ENCODE data around the gene SMARCAL1. TPM values are rescaled to one million over a fixed set of nuclear protein-coding genes. Genes with fewer than 3 reads are reported as not detected.
A peak's percentile ranks its signal among the peaks of the same experiment; 100 is the strongest.

Gene SMARCAL1
- total and polyA plus RNA-seq, 2 donors (not counting 1 experiment from before 2014, with no cell fraction given), result 20.2 to 46.7 TPM

- ATAC-seq (ENCODE audit: low read depth), result peak; percentile 54
- intact Hi-C loops (cut with micrococcal nuclease), result no loop called here
- Mint-ChIP-seq H3K9me3 (ENCODE audit: insufficient read depth) (no peaks in the 10 kb centered on the region), H3K4me3 (peak within 1 kb of the TSS; percentile 21), H3K27ac (no peak within 1 kb of the TSS), H3K27me3 (peaks cover 68% of the 10 kb centered on the region), H3K4me1 (peaks cover 12% of the 10 kb centered on the region)
- TF ChIP-seq CTCF (IDR thresholded peaks at IDR 0.05), result no peak
- TF ChIP-seq EZH2 (IDR thresholded peaks at IDR 0.05; ENCODE audit: borderline replicate concordance, insufficient read depth, low read depth, low read length, poor library complexity, severe bottlenecking), result no peak
- Histone ChIP-seq H3K4me3 (ENCODE audit: control extremely low read depth in 1 of 5, extremely low read depth in 1 of 5, insufficient read depth in 1 of 5, low read depth in 2 of 5, low read length in 4 of 5) (no peak within 1 kb of the TSS), H3K27ac (ENCODE audit: low read length in 2 of 2) (no peak within 1 kb of the TSS), H3K4me1 (ENCODE audit: control insufficient read depth in 2 of 2, insufficient read depth in 2 of 2, low read length in 2 of 2) (peaks cover 8 to 19% of the 10 kb centered on the region in 2 donors), H2AFZ (ENCODE audit: insufficient read depth, low read depth, low read length, poor library complexity, severe bottlenecking) (no peak within 1 kb of the TSS), H4K20me1 (ENCODE audit: control insufficient read depth, insufficient read depth, low read length, poor library complexity, severe bottlenecking) (no peaks in the 10 kb centered on the region), H3K4me2 (replicated peaks; ENCODE audit: low read depth, low read length, poor library complexity, severe bottlenecking) (peak within 1 kb of the TSS; percentile 50), H3K9ac (ENCODE audit: low read length) (no peak within 1 kb of the TSS), H3K36me3 (replicated peaks in 1 of 2; ENCODE audit: control extremely low read depth in 1 of 2, control insufficient read depth in 1 of 2, extremely low read depth in 1 of 2, insufficient read depth in 2 of 2, low read length in 1 of 2) (no peaks in the 10 kb centered on the region), H3K9me3 (ENCODE audit: control extremely low read depth in 1 of 3, control insufficient read depth in 2 of 3, insufficient read depth in 1 of 3, low read length in 2 of 3) (peaks cover 0 to 17% (median 0%) of the 10 kb centered on the region in 3 donors), H3K79me2 (ENCODE audit: control insufficient read depth, insufficient read depth, low read length) (no peaks in the 10 kb centered on the region), H3K27me3 (replicated peaks in 1 of 4; ENCODE audit: control extremely low read depth in 1 of 4, control insufficient read depth in 3 of 4, insufficient read depth in 4 of 4, low read length in 3 of 4) (peaks cover 0 to 56% (median 48%) of the 10 kb centered on the region in 4 experiments)
- CTCF ChIA-PET, result no interaction called here
- peak; percentile 54 for DNase-seq
- POLR2A ChIA-PET, result no interaction called here
- 4% methylated on average over 33 of the region's 60 CpGs for WGBS (ENCODE audit: insufficient coverage)
Observed at GRCh38 chr2:216371721-216372702, 40.3 kb upstream of the SMARCAL1 start, which contains the start of gene MARCHF4. TSS of gene MARCHF4 (minus strand) at chr2:216372483. CDS start at chr2:216370260, 2,223 bp downstream.

Measured in B cell (primary cell).